ENCODE data around the gene ARHGEF6.
"Not testable (repeated sequence)": the region's sequence is repeated elsewhere in the genome, so short reads cannot be mapped to it uniquely, and the experiment has no call there.

The ARHGEF6 gene, protein sequence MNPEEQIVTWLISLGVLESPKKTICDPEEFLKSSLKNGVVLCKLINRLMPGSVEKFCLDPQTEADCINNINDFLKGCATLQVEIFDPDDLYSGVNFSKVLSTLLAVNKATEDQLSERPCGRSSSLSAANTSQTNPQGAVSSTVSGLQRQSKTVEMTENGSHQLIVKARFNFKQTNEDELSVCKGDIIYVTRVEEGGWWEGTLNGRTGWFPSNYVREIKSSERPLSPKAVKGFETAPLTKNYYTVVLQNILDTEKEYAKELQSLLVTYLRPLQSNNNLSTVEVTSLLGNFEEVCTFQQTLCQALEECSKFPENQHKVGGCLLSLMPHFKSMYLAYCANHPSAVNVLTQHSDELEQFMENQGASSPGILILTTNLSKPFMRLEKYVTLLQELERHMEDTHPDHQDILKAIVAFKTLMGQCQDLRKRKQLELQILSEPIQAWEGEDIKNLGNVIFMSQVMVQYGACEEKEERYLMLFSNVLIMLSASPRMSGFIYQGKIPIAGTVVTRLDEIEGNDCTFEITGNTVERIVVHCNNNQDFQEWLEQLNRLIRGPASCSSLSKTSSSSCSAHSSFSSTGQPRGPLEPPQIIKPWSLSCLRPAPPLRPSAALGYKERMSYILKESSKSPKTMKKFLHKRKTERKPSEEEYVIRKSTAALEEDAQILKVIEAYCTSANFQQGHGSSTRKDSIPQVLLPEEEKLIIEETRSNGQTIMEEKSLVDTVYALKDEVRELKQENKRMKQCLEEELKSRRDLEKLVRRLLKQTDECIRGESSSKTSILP

DNA sequence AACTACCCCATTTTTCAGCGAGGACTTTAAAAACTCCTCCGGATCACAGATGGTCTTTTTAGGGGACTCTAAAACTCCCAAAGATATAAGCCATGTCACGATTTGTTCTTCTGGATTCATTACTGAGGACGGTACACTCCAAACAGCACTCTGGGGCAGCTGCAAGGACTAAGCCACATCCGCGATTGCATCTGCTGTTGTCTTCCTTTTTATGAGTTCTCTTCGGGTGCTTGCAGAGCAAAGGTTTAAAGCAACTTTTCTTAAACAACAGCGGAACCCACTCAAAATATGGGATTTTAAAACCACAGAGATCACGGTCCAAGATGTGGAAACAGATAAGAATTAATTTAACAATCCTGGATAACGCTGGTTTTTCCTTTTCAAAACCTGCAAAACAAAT lies at the start of gene ARHGEF6:
Gene ARHGEF6, minus strand, starts transcription at position 170 of the 400 bp plus-strand sequence. Its CDS starts 50 bp downstream, at position 120.
- no peak for FAIRE-seq

DNA sequence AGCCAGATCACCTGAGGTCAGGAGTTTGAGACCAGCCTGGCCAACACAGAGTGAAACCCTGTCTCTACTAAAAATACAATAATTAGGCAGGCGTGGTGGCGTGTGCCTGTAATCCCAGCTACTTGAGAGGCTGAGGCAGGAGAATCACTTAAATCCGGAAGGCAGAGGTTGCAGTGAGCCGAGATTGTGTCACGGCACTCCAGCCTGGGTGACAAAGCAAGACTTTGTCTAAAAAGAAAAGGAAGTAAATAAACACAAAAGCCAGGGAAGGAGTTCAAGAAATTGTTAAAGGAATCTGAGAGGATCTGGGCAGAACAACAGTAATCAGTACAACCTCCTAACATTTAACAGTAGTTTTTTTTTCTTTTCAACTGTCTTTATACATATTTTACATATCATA lies 48.7 kb upstream of the ARHGEF6 start:
- FAIRE-seq: no peak

DNA sequence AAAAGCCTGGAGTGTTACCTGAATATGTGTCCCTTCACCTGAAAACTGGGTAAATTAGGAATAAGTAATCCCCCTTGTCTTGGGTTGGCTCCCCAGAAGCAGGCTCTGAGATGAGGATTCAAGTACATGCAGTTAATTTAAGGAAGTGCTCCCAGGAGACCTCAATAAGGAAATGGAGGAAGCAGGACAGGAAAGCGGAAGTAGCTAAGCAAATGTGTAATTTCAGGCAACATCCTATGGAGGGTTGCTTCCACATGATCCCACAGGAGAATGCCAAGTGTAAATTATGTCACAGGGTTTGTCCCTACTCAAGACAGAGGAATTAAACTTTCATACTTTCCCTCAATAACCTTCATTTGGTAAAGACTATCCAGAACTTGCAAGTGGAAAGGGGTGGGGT lies 48.1 kb upstream of the ARHGEF6 start:
- FAIRE-seq: no peak

DNA sequence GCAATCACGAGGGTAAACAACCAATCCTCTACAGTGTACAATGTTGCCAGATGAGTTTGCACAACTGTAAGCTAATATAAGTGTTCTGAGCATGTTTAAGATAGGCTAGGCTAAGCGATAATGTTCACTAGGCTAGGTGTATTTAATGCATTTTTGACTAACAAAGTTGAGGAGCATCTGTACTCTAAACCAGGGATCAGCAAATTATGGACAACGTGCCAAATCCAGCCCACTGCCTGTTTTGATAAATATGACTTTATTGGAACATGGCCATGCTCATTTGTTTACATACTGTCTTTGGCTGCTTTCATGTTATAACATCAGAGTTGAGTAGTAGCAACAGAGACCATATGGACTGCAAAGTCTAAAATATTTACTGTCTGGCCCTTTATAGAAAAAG lies 46.3 kb upstream of the ARHGEF6 start:
- no peak for FAIRE-seq

DNA sequence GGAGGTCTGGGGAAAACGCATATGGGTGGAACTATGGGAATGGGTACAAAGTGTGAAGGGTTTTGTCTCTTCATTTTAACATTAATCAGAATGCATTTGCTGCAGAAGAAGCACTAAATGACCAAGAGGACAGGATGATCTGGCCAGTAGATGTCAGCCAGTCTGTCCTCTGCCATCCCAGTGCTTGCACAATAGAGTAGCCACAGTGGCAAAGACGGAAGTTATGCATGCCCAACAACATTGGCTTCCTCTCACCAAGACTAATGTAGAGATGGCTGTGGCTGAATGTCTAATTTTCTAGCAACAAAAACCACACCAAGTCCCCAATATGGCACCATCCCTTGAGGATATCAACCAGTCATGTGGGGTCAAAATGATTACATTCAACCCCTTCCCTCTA lies 45.0 kb upstream of the ARHGEF6 start:
- no peak for FAIRE-seq

DNA sequence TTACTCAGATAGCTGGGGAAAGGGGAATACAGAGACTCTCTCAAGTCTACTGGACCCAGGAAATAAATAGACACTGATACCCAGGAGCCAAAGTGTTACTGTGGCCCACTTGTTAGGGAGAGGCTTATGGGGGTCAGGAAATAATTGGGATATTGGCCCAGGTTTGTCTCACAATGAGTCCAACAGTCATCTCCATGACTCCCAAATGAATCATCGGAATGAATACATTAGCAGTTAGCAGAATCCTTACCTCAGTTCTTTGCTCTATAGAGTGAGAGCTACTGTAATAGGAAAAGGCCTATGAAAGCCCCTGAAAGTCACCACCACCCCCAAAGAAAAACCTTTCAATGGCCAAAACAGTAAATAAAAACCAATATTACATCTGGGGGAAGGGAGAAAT lies 42.4 kb upstream of the ARHGEF6 start:
- no peak for FAIRE-seq

DNA sequence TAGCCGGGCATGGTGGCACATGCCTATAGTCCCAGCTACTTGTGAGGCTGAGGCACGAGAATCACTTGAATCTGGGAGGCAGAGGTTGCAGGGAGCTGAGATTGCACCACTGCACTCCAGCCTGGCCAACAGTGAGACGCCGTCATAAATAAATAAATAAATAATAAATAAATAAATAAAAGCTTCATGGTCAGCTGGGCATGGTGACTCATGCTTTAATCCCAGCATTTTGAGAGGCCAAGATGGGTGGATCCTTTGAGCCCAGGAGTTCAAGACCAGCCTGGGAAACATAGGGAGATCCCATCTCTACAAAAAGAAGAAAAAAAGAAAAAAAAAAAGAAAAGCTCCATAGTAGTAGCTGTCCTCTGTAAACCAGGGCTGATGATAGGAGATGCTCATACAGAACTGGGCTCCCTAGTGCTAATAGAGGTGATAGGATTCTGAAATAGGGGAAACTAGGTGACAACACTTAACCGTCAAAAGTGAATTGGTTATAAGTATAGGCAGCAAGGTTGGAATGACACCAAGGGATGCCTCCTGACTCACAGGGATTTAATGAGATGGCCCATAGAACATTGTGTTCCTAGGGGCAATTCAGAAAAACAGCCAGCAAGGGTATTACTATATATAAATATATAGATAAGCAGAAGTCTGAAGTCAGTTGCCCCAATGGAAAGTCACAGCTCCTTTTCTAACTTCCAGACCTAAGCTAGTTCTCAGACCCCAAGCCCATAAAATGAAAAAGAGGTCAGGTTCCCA lies 41.8 kb upstream of the ARHGEF6 start:
- no peak for FAIRE-seq

DNA sequence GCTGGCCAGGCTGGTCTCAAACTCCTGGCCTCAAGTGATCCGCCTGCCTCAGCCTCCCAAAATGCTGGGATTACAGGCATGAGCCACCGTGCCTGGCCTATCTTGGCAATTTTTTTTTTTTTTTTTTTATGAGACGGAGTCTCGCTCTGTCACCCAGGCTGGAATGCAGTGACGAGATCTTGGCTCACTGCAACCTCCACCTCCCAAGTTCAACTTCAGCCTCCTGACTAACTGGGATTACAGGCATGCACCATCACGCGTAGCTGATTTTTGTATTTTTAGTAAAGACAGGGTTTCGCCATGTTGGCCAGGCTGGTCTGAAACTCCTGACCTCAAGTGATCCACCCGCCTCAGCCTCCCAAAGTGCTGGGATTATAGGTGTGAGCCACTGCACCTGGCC lies 39.0 kb upstream of the ARHGEF6 start:
- FAIRE-seq: not testable (repeated sequence)

DNA sequence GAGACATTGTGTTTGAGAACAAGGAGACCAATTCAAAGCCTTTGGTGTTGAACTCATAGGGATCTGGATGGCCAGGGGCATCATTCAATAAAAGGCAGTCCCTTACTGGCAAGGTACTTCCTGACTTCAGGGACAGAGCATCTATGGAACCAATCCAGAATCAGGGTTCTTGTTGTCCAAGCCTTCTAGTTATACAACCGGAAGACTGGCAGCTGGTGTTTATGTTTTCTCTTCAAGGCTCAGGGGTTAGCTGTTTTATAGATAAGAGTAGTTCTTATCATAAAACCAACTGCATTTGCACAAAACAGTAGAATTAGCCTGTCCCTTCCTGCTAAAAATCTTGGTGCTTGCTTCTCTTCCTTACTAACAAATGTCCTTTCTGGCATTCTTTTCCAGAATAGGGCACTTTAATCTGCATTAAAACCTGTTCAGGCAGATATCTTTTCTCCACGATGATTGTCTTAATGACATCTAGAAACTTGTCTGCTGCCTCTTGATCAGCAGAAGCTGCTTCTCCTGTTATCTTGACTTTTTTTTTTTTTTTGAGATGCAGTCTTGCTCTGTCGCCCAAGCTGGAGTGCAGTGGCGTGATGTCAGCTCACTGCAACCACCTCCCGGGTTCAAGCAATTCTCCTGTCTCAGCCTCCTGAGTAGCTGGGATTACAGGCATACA lies 38.4 kb upstream of the ARHGEF6 start:
- FAIRE-seq: no peak

DNA sequence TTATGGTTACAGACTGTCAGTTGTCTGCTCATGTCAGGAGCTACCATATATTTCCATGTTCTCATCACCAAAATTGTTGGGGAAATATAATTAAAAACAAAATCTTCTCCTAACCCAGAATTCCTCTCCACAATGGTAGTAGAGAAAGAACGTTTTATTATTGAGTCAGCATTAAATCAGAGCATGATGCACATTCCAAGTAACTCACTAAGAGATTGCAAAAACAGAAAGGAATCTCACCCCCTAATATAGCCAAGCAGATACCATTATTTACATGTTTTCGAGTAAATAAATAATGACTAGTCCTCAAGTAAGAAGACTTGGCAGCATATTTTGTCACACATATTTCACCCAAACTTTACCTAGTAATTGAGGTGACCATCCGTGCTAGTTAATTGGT lies 36.2 kb upstream of the ARHGEF6 start:
- FAIRE-seq: no peak

DNA sequence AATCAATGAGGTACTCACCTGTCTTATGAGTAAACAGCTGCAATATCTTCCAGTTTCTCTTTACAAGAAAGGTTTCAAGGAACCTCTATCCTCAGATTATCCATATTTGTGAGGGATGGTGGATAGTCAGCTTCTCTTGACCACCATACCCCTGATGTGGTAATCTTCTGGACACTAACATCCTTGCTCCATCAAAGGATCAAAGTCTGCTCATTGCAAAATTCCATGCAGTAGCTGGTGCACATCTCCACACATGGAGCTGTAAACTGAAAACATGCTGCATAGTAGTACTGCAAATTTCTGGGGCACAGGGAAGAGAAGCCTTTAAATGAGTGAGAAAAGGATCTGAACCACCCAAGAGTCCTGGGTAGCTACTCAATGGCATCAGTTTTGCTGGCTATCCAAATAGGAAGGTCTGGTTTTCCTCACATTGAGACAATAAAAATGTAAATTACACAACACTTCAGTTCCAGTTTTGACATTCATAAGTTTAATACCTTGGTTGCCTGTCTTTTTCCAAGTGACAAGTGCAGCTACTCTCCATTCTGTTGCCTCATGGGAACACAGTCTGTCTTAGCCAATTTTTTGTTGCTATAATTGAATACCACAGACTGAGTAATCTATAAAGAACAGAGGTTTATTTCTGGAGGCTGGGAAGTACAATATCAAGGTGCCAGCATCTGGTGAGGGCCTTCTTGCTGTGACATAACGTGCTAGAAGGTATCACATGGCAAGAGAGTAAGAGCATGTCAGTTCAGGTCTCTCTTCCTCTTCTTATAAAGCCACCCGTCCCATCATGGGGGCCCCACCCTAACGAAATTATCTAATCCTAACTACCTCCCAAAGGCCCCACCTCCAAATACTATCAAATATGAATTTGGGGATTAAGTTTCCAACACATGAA lies 34.4 kb upstream of the ARHGEF6 start:
- FAIRE-seq: no peak

DNA sequence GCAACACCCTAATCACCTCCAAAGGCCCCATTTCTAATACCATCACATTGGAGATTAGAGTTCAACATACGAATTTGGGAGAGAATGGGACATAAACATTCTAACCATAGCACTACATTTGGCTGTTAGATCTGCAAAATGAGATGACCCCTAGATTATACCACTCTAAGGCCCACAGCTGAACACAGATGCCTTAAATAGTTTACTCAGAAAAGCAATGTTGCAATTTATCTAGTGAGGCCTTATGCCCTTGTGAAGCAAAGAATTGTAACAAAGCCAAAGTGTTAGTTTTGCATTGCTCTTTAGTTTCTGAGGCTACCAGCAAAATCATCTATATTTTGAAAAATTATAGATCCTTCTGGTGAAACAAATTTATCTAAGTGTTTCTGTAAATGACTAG lies 31.6 kb upstream of the ARHGEF6 start:
- no peak for FAIRE-seq

DNA sequence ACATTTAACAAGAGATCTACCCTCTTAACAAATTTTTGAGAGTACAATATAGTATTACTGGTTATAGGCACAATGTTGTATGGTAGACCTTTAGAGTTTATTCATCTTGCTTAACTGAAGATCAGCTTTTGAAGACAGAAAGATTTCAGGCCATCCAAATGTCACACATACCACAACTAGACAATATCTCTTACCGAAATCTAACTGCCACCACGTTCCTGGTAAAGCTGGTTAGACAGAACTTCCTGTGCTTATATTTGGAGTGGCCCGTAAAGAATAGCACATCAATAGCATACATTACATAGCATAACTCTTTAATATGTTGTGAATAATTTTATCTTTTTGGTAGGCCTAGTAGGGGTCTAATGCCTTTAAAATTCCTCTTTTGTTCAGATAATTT lies 29.8 kb upstream of the ARHGEF6 start:
- FAIRE-seq: no peak

DNA sequence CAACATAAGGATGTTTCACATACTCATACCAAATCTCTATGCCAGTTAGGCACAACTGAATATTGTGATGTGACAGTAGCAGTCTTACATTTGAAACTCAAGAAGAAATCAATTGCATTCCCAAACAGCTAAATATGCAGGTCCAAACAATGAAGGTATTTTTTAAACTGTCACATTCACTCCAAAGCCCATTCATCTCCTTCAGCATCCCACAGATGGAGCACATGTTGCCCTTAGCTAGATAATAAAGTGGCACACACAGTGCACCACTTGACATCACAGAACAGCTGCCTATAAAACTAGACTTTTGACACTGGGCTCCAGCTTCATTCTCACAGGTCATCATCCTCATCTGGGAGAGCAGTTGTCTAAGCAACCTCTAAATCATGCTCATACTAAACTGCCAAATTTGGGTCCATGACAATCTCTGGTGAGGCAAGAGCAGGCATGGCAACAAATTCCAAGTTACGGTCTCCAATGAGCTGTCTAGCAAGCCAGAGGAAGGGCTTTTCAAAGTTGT lies 26.2 kb upstream of the ARHGEF6 start:
- FAIRE-seq: no peak

DNA sequence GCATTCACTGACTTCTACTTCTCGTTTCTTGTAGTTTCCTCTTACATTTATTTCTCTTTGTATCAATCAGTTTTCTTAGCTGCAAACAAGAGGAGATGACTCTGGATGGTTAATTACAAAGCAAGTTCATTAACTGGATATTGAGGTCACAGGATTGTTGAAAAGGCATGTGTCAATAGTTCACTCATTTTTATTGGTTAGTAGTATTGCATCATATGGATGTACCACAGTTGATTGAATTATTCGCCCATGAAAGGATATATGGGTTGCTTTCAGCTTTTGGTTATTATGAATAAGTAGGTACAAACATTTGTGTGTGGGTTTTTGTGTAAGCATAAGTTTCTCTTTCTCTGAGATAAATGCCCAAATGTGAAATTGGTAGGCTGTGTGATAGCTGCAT lies 21.8 kb upstream of the ARHGEF6 start:
- FAIRE-seq: no peak

DNA sequence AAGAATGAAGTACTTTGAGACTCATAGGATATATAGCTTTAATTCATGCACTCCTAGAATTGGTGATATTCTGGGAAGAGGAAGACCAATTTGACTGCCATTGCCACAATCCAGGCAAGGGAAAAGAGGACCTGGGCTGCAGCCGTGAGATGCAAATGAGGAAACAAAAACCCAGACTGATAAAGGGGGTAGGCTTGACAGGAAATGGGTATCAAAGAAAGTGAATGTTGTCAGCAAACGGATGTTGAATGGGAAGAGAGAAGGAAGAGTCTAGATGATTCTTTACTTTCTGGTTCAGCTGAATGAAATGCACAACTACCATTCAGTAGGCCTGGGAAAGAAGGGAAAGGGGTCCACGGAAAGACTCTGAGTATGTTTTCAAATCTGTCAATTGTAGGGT lies 17.1 kb upstream of the ARHGEF6 start:
- FAIRE-seq: no peak

DNA sequence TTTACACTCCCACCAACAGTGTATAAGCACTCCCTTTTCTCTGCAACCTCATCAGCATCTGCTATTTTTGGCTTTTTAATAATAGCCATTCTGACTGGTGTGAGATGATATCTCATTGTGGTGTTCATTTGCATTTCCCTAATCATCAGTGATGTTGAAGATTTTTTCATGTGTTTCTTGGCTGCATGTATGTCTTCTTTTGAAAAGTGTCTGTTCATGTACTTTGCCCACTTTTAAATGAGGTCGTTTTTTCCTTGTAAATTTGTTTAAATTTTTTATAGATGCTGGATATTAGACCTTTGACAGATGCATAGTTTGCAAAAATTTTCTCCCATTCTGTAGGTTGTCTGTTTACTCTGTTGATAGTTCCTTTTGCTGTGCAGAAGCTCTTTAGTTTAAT lies 14.4 kb upstream of the ARHGEF6 start:
- FAIRE-seq: not testable (repeated sequence)

DNA sequence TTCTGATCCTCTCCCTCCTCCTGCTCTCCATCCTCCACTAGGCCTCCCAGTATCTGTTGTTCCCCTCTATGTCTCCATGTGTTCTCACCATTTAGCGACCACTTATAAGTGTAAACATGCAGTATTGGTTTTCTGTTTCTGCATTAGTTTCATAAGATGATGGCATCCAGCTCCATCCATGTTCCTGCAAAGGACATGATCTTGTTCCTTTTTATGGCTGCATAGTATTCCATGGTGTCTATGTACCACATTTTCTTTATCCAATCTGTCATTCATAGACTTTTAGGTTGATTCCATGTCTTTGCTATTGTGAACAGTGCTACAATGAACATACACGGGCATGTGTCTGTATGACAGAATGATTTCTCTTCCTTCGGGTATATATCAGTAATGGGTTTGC lies 13.9 kb upstream of the ARHGEF6 start:
- FAIRE-seq: not testable (repeated sequence)

DNA sequence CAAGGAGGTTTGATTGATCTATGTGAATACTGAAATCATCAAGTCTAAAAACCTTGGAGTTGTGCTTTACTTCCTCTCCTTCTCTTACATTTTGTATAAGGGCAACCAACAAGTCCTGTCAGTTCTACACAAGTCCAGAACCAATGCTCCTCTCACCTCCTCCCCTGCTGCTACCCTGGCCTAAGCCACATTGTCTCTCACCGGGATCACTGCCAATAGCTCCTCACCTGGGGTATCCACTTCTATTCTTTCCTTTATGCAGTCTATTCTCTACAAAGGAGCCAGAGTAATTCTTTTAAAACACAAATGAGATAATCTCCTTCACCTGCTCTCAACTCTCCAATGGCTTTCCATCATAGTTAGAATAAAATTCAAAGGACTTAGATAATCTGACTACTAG lies 13.3 kb upstream of the ARHGEF6 start:
- no peak for FAIRE-seq

DNA sequence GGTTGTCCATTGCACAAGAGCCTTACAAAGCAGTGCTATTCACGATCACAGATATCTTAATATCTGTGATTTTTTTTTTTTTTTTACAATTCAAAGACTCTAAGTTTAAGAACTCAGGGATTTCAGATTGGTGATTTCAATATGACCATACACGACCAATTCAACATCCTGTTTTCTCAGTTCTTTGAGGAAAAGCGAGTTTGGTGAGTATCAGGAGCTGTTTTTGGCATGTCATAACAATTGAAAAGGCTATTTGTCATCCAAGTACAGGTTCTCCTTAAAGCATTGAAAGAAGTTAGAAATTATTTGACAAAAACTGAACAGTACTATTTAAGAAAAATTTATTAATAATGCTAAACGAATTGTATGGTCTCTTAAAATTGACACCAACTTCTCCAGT lies 9.1 kb upstream of the ARHGEF6 start:
- FAIRE-seq: no peak

DNA sequence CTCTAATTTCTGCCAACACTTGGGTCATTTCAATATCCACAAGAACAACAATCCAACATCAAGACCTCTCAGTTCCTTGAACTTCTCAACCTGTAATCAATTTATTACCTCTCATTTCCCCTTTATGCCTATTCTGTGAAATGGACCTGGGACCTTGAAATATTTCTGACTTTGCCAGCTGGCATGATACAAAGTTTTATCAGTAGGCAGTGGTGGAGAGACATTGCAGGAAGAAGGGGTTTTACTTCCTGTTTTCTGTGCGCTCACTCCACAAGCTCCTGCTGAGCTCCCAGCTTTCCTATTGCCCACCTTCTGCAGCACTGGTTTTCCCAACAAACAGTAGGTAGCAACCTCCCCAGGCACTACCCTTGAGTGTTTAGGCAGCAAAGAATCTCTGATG lies 3.5 kb upstream of the ARHGEF6 start:
- no peak for FAIRE-seq

DNA sequence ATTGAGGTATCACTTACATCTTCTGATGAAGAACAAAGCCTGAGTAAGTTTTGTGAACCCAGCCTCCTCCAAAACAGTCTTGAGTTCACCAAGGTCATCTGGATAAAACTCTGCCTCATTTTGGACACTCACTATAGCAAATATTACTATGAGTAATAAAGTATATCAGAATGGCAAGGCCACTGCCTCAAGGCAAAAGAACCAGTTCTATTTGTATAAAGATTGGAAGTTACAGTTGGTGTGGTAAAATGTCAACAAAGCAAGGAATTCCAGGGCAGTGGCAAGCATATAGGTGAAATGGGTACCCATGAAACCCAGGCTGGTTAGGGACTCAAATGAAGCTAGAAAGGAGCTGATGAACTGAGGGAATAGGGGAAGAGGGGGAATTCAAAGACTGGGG lies 2.4 kb upstream of the ARHGEF6 start:
- FAIRE-seq: no peak

Measured in A204.1 (cell line).